ENCODE data around the gene GPR55. TPM values are rescaled to one million over a fixed set of nuclear protein-coding genes. Genes with fewer than 3 reads are reported as not detected.
A peak's percentile ranks its signal among the peaks of the same experiment; 100 is the strongest.

The GPR55 gene
- total RNA-seq, 1 donor from 2014 or later: 0.28 TPM

- no peaks in the 10 kb centered on the region for H3K36me3 Mint-ChIP-seq (ENCODE audit: low read depth, unreplicated experiment)
- H3K9me3 Mint-ChIP-seq (ENCODE audit: unreplicated experiment): no peaks in the 10 kb centered on the region
- H3K4me1 Mint-ChIP-seq (ENCODE audit: unreplicated experiment): peaks cover 13% of the 10 kb centered on the region
- no peak for DNase-seq (ENCODE audit: low spot score)
- peaks cover 14% of the 10 kb centered on the region for H3K27me3 Mint-ChIP-seq (ENCODE audit: unreplicated experiment)
- TF ChIP-seq, protein P1, sequence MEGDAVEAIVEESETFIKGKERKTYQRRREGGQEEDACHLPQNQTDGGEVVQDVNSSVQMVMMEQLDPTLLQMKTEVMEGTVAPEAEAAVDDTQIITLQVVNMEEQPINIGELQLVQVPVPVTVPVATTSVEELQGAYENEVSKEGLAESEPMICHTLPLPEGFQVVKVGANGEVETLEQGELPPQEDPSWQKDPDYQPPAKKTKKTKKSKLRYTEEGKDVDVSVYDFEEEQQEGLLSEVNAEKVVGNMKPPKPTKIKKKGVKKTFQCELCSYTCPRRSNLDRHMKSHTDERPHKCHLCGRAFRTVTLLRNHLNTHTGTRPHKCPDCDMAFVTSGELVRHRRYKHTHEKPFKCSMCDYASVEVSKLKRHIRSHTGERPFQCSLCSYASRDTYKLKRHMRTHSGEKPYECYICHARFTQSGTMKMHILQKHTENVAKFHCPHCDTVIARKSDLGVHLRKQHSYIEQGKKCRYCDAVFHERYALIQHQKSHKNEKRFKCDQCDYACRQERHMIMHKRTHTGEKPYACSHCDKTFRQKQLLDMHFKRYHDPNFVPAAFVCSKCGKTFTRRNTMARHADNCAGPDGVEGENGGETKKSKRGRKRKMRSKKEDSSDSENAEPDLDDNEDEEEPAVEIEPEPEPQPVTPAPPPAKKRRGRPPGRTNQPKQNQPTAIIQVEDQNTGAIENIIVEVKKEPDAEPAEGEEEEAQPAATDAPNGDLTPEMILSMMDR (IDR thresholded peaks at IDR 0.05; ENCODE audit: unreplicated experiment): no peak
- peak overlapping the region; percentile 72 for H3K27ac Mint-ChIP-seq (ENCODE audit: unreplicated experiment)
- H3K4me3 Mint-ChIP-seq (ENCODE audit: unreplicated experiment): no peak overlapping the region
Measured at GRCh38 chr2:230898713-230899091, 26.3 kb downstream of the GPR55 start.

DNA sequence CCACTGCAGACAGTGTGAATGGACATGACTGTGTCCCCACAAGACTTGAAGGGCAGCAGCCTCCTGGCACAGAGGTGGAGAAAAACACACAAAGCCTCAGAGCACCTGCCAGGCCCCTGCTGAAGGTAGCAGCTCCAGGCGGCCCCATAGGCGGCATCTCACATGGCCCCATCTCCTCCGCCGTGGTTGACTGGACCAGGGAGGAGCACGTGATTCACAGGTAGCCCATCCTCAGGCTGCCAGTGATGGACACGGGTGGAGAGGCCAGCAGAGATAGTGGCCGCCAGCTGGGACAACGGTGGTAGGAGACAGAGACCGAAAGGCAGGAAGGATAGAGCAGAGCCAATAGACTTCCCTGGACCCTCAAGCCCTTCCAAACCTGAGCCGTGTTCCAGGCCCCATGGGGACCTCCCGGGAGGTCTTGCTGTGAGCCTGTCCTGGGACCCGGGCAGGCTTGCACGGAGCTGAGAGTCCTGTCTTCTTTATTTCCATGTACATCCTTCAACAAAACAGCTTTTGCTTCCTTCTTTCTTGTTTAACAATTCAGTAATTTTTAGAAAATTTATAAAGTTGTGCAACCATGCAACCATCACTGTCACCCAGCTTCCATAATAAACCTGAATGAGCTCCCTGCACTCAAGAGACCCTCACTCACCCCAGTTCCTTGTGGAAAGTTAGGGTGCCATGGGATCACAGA, 26.9 kb downstream of the GPR55 start:
- H3K4me3 Mint-ChIP-seq (ENCODE audit: unreplicated experiment): no peak overlapping the region
- no peaks in the 10 kb centered on the region for H3K9me3 Mint-ChIP-seq (ENCODE audit: unreplicated experiment)
- TF ChIP-seq, protein P1 (IDR thresholded peaks at IDR 0.05; ENCODE audit: unreplicated experiment): no peak
- H3K4me1 Mint-ChIP-seq (ENCODE audit: unreplicated experiment): peaks cover 13% of the 10 kb centered on the region
- H3K27me3 Mint-ChIP-seq (ENCODE audit: unreplicated experiment): peaks cover 14% of the 10 kb centered on the region
- no peak for DNase-seq (ENCODE audit: low spot score)
- no peak overlapping the region for H3K27ac Mint-ChIP-seq (ENCODE audit: unreplicated experiment)
- H3K36me3 Mint-ChIP-seq (ENCODE audit: low read depth, unreplicated experiment): no peaks in the 10 kb centered on the region

- H3K9me3 Mint-ChIP-seq (ENCODE audit: unreplicated experiment): no peaks in the 10 kb centered on the region
- H3K27ac Mint-ChIP-seq (ENCODE audit: unreplicated experiment): peak overlapping the region; percentile 0
- no peak for DNase-seq (ENCODE audit: low spot score)
- peaks cover 11% of the 10 kb centered on the region for H3K27me3 Mint-ChIP-seq (ENCODE audit: unreplicated experiment)
- peaks cover 13% of the 10 kb centered on the region for H3K4me1 Mint-ChIP-seq (ENCODE audit: unreplicated experiment)
- TF ChIP-seq, protein P1 (IDR thresholded peaks at IDR 0.05; ENCODE audit: unreplicated experiment): no peak
- no peak overlapping the region for H3K4me3 Mint-ChIP-seq (ENCODE audit: unreplicated experiment)
- no peaks in the 10 kb centered on the region for H3K36me3 Mint-ChIP-seq (ENCODE audit: low read depth, unreplicated experiment)
Measured at GRCh38 chr2:230896346-230897115, 28.5 kb downstream of the GPR55 start.

DNA sequence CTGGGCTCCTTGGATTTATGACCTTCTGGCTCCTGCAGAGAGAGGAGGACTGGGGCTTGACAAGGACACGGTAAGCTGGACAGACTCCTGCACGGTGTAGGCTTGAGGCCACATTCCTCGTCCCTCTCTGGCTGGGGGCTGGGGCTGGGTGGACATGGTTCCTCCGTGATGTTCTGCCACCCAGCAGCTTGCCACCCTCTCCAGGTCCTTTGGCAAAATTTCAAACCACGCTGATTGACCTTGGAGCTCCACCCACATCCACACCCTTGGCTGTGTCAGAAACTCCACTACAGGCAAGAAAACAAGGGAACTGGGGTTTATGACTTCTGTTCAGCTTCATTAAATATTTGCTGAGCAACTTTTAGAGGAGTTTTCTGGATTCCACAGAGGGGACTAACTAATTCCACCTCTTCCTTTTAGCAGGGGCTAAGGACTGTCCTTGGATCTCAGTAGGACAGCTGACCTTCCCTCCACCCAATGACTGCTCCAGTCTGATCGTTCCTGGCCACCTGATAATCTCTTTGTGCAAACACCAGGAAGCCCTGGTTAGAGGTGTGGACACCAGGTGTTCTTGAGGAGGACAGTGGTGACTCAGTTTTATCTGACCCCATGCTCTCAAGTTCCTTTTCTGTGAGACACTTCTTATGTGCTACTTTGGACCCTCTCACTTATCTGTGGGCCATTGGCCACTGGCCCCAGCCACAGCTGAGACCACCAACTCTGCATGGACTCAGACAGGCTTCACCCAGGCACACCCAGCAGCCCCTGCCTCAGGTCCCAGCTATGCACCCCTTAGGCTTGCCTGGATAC, 29.3 kb downstream of the GPR55 start:
- no peaks in the 10 kb centered on the region for H3K9me3 Mint-ChIP-seq (ENCODE audit: unreplicated experiment)
- TF ChIP-seq, protein P1 (IDR thresholded peaks at IDR 0.05; ENCODE audit: unreplicated experiment): no peak
- peaks cover 13% of the 10 kb centered on the region for H3K4me1 Mint-ChIP-seq (ENCODE audit: unreplicated experiment)
- DNase-seq (ENCODE audit: low spot score): no peak
- no peak overlapping the region for H3K27ac Mint-ChIP-seq (ENCODE audit: unreplicated experiment)
- peaks cover 9% of the 10 kb centered on the region for H3K27me3 Mint-ChIP-seq (ENCODE audit: unreplicated experiment)
- H3K4me3 Mint-ChIP-seq (ENCODE audit: unreplicated experiment): no peak overlapping the region
- H3K36me3 Mint-ChIP-seq (ENCODE audit: low read depth, unreplicated experiment): no peaks in the 10 kb centered on the region
